ENCODE data around the gene PXYLP1.

DNA sequence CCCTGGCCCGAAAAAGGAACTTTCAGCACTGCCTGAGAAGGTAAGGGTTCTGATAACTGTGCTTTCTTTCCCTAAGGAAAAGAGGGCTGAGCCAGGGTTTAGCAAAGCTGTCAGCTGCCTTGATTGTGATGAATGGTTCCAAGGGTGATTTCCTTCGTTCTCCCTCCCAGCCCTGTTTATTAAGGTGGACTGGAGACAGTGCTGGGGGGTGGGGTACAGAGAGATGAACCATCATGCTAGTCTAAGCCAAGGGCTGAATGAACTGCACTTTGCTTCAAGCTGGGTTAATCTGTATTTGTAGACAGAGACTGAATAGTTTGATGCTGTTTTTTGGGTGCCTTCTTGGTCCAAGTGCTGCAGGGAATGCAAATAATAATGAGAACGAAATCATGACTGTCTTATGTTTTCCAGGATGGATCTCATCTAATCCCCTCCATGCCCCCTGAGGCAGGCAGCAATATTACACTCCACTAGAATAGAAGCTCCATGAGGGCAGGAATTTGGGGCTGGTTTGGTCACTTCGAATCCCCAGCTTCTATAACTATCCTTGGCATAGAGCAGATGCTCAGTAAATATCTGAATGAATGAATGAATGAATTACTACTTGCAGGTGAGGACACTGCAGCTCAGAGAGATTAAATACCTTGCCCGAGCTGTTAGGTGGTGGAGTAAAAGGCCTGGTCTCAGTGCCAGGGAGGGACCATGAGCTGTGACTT lies 10.9 kb downstream of the PXYLP1 start:
- TF ChIP-seq, protein P1, sequence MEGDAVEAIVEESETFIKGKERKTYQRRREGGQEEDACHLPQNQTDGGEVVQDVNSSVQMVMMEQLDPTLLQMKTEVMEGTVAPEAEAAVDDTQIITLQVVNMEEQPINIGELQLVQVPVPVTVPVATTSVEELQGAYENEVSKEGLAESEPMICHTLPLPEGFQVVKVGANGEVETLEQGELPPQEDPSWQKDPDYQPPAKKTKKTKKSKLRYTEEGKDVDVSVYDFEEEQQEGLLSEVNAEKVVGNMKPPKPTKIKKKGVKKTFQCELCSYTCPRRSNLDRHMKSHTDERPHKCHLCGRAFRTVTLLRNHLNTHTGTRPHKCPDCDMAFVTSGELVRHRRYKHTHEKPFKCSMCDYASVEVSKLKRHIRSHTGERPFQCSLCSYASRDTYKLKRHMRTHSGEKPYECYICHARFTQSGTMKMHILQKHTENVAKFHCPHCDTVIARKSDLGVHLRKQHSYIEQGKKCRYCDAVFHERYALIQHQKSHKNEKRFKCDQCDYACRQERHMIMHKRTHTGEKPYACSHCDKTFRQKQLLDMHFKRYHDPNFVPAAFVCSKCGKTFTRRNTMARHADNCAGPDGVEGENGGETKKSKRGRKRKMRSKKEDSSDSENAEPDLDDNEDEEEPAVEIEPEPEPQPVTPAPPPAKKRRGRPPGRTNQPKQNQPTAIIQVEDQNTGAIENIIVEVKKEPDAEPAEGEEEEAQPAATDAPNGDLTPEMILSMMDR (conservative IDR thresholded peaks at IDR 0.05; ENCODE audit: low read depth, low read length) = no peak
- TF ChIP-seq EZH2phosphoT487 (IDR thresholded peaks at IDR 0.05; ENCODE audit: borderline replicate concordance, low read length) = no peak
- TF ChIP-seq EZH2 (IDR thresholded peaks at IDR 0.05; ENCODE audit: low read length, unreplicated experiment) = no peak
